Endothelial cell (in vitro differentiated cells): ENCODE results near the gene HSPB9. TPM values are rescaled to one million over a fixed set of nuclear protein-coding genes. Genes with fewer than 3 reads are reported as not detected.

Experiments
- DNase-seq: peaks from one replicate; pipeline ENCODE4 v3.0.0; 2021; ENCODE audit warnings: low spot score
- H3K27ac Mint-ChIP-seq: one replicate; pipeline ENCODE4 v1.8.0; 2021; ENCODE audit warnings: mixed read lengths, inconsistent platforms; ENCODE audit not compliant: unreplicated experiment
- H3K27me3 Mint-ChIP-seq: one replicate; pipeline ENCODE4 v1.8.0; 2021; ENCODE audit warnings: mild to moderate bottlenecking, moderate library complexity, mixed read lengths, inconsistent platforms; ENCODE audit not compliant: unreplicated experiment
- H3K36me3 Mint-ChIP-seq: one replicate; pipeline ENCODE4 v1.8.0; 2021; ENCODE audit warnings: mild to moderate bottlenecking, low read depth, mixed read lengths, inconsistent platforms; ENCODE audit not compliant: unreplicated experiment
- H3K4me1 Mint-ChIP-seq: one replicate; pipeline ENCODE4 v1.8.0; 2021; ENCODE audit warnings: mild to moderate bottlenecking, mixed read lengths, inconsistent platforms; ENCODE audit not compliant: unreplicated experiment
- H3K4me3 Mint-ChIP-seq: one replicate; pipeline ENCODE4 v1.8.0; 2021; ENCODE audit warnings: mild to moderate bottlenecking, mixed read lengths, inconsistent platforms; ENCODE audit not compliant: unreplicated experiment
- H3K9me3 Mint-ChIP-seq: one replicate; pipeline ENCODE4 v1.8.0; 2021; ENCODE audit warnings: mixed read lengths, inconsistent platforms; ENCODE audit not compliant: unreplicated experiment
- total RNA-seq: library from RNA; stranded (reverse); fragmentation: NEBNext Ultra II Directional; extraction: Animal tissue kit (Norgen Biotek cat#: 25700); gene quantifications from one replicate; pipeline ENCODE4 v1.2.1, GENCODE V29; 2021; ENCODE audit not compliant: unreplicated experiment
- TF ChIP-seq, protein P1 (sequence below): fragments of 200-600 bp; sonication (generic); IDR thresholded peaks from one replicate; pipeline ENCODE4 v1.5.0; 2021; ENCODE audit warnings: antibody characterized with exemption; ENCODE audit not compliant: unreplicated experiment

Gene HSPB9
- total RNA-seq, 1 donor from 2014 or later, result not detected

DNA sequence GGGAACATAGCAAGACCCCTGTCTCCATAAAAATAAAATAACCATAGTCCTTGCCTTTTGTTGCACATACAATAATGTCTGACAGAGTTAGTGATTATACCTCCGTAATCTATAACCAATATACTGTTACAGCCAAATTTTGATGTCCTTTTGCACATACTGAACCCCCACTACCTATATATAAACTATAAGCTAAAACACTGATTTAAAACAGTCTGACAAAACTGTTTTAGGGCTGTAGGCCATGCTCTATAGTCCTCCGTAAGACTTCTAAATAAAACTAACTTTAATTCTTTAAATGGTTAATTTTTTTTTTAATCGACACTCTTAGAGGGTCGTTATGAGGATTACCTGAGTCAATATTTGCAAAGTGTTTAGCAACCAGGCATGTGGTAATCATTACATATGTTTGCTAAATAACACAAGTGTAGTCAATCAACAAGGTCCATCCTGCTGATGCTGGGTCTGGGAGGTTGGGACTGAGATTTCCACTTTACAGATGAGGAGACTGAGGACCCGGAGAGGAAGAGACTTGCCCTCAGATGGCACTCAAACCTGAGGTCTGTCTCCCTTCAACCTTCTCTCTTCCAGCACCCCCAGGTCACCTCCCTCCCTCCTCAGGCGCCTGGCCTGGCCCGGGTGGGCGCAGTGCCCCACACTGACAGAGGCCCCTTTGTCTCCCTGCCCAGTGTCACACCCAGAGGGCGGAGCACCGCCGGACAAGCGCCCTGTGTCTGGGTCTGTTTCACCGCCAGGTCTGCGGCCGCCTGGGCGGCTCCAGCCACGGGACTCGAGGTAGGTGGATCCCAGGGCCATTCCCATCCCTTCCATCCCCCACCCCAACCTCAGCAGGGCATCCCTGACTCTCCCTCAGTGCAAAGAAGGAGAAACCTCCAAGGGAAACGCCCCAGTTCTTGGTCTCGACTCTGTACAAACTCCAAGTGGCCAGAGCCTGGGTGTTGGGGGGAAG is 34.6 kb upstream of the HSPB9 start:
- no peaks in the 10 kb centered on the region for H3K36me3 Mint-ChIP-seq
- peaks cover 30% of the 10 kb centered on the region for H3K4me1 Mint-ChIP-seq
- no peak overlapping the region for H3K27ac Mint-ChIP-seq
- H3K4me3 Mint-ChIP-seq, result no peak overlapping the region
- no peaks in the 10 kb centered on the region for H3K9me3 Mint-ChIP-seq
- H3K27me3 Mint-ChIP-seq, result no peaks in the 10 kb centered on the region
- DNase-seq, result no peak
- TF ChIP-seq, protein P1, sequence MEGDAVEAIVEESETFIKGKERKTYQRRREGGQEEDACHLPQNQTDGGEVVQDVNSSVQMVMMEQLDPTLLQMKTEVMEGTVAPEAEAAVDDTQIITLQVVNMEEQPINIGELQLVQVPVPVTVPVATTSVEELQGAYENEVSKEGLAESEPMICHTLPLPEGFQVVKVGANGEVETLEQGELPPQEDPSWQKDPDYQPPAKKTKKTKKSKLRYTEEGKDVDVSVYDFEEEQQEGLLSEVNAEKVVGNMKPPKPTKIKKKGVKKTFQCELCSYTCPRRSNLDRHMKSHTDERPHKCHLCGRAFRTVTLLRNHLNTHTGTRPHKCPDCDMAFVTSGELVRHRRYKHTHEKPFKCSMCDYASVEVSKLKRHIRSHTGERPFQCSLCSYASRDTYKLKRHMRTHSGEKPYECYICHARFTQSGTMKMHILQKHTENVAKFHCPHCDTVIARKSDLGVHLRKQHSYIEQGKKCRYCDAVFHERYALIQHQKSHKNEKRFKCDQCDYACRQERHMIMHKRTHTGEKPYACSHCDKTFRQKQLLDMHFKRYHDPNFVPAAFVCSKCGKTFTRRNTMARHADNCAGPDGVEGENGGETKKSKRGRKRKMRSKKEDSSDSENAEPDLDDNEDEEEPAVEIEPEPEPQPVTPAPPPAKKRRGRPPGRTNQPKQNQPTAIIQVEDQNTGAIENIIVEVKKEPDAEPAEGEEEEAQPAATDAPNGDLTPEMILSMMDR, result no peak

DNA sequence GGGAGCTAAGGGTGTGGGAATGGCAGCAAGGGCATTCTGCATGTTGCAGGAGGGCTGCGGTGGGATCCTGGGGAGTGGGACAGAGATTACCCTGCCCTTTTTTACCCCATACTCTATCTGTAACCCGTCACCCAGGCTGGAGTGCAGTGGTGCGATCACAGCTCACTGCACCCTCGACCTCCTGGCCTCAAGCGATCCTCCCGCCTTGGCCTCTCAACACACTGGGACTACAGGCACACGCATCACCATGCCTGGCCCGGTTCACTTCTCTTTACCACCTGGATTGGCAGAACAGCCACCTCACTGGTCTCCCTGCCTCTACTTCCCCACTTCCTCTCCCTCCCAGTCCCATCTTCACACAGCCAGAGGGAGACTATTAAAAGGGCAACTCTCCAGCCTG is 33.9 kb upstream of the HSPB9 start:
- TF ChIP-seq, protein P1, result no peak
- Mint-ChIP-seq H3K27me3 (no peaks in the 10 kb centered on the region), H3K9me3 (no peaks in the 10 kb centered on the region), H3K4me1 (peaks cover 30% of the 10 kb centered on the region), H3K27ac (peak overlapping the region; percentile 64), H3K4me3 (no peak overlapping the region), H3K36me3 (no peaks in the 10 kb centered on the region)
- DNase-seq, result no peak

DNA sequence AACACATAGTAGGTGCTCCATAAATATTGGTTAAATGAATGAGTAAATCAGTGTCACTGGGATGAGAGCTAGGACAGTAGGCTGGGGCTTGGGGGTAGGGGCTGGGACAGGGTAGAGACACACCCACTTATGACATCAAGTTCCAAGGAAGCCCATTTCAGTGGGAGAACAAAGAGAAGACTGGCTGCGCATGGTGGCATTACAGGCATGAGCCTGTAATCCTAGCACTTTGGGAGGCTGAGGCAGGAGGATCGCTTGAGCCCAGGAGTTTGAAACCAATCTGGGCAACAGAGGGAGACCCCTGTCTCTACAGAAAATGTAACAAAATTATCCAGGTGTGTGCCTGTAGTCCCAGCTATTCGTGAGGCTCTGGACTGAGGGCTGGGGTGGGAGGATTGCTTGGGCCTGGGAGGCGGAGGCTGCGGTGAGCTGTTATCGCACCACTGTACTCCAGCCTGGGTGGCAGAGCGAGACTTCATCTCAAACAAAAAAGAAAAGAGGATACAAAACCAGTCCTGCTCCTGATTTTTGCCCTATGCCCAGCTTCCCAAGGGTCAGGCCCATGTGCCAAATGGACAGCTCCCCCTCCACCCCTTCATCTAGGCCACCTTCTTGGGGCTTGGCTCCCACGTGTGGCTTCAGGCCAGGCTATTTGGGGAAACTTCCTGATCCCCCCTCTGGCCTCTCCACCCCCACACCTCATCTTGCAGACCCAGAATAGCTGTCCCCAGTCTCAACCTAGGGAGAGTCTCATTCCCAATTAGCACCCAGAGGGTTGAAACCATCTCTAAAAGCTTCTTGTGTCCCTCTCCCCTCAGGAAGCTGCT is 31.4 kb upstream of the HSPB9 start:
- H3K36me3 Mint-ChIP-seq, result no peaks in the 10 kb centered on the region

DNA sequence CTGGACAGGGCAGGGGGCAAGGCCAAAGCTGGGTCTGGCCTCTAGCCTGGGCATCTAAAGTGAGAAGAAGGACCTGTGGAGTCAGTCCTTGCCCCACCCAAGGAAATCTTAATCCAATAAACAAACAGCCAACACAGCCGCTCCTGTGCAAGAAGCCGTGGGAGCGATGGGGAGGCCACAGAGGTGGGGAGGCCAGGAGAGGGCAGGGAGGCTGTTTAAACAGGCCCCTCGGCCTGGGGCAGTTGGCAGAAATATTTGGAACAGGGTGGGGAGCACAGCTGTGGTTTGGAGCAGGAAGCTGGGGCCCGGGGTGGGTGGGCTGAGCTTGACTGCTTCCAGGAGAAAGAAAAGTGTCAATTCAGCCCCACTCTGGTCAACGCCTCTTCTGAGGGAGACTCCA is 29.7 kb upstream of the HSPB9 start:
- DNase-seq, result no peak
- H3K27me3 Mint-ChIP-seq, result peaks cover 8% of the 10 kb centered on the region
- no peak overlapping the region for H3K27ac Mint-ChIP-seq
- H3K9me3 Mint-ChIP-seq, result no peaks in the 10 kb centered on the region
- TF ChIP-seq, protein P1, result no peak
- no peaks in the 10 kb centered on the region for H3K36me3 Mint-ChIP-seq
- H3K4me3 Mint-ChIP-seq, result no peak overlapping the region
- H3K4me1 Mint-ChIP-seq, result peaks cover 31% of the 10 kb centered on the region

More for the DNA sequence above, 31.4 kb upstream of the HSPB9 start:
- no peak overlapping the region for H3K4me3 Mint-ChIP-seq
- H3K27ac Mint-ChIP-seq, result no peak overlapping the region
- peaks cover 30% of the 10 kb centered on the region for H3K4me1 Mint-ChIP-seq
- DNase-seq, result no peak
- H3K27me3 Mint-ChIP-seq, result peaks cover 2% of the 10 kb centered on the region
- TF ChIP-seq, protein P1, result no peak
- no peaks in the 10 kb centered on the region for H3K9me3 Mint-ChIP-seq
